Activated CD8-positive, alpha-beta memory T cell treated with anti-CD3 and anti-CD28 coated beads for 1 hour (primary cell): ENCODE data around the gene SLC5A6.
"Not testable (repeated sequence)": the region's sequence is repeated elsewhere in the genome, so short reads cannot be mapped to it uniquely, and the experiment has no call there.

Experiments
- DNase-seq, 2 donors: peaks; one replicate each; pipeline ENCODE4 v3.0.0-alpha.2; 2020; ENCODE audit warnings: low read depth in 1 of 2; ENCODE audit errors: extremely low read depth in 1 of 2

SLC5A6 gene

DNA sequence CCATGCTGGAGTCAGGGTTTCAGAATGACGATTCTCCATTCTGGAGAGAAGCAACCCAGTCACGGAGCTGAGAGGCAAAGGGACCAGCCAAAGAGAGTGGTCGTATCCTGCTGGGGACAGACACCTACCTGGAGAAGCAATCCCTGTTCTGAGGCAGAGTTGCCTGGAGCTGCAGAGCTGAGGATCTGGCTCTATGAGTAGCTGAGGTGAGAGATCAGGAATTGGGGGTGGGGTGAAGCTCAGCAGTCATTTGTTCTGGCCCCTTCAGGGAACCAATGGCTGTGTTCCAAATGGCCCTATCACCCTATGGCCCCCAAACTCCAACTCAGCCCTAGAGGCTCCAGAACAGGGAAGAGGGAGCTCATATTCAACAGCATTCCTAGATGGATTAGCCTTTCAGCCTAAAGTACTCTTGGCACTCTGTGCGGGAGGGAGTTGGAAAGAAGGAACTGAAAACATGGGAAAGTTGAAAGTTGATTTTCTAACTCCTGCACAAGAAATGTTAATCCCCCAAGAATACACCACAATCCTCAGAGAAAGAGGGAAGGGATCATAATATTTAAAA lies 3.5 kb downstream of the SLC5A6 start:
- DNase-seq = no peak

DNA sequence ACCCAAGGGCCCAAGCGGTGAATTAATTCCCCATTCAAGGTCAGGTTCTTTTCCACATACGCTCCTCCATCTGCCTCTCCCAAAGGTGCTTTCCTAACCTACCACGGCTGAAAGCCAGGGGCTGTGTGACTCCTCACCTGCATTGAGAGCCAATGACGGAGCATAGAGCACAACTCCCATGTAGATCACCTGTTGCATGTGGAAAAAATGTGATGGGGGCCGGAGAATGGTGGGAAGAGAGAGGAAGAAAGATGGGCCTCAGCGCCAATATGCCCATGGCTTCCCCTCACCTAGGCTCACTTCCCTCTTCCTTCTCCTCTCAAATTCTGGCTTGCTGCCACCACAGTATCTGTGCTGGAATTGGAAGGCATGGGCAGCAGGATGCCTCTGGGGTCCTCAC lies 5.7 kb downstream of the SLC5A6 start:
- DNase-seq = no peak

- no peak for DNase-seq
These were observed 6.9 kb downstream of the SLC5A6 start for GRCh38 chr2:27205206-27205605.

DNA sequence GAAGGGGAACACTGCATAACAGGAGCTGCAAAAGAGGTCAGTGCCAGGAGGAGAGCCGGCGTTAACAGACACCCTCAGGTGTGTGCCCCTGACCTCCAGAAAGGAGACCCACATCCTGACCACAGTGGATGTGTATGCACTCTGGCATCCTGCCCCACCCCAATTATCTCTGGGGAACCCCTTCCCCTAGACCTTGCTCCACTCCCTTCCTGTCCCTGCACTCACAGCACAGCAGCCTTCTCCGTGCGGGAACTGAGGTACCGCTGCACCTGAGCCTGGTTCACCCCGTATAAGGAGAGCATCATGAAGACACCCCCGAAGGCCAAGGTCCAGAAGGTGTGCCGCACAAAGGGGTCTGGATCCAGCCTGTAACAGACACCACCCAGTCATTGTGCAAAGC lies 7.5 kb downstream of the SLC5A6 start:
- no peak for DNase-seq

DNA sequence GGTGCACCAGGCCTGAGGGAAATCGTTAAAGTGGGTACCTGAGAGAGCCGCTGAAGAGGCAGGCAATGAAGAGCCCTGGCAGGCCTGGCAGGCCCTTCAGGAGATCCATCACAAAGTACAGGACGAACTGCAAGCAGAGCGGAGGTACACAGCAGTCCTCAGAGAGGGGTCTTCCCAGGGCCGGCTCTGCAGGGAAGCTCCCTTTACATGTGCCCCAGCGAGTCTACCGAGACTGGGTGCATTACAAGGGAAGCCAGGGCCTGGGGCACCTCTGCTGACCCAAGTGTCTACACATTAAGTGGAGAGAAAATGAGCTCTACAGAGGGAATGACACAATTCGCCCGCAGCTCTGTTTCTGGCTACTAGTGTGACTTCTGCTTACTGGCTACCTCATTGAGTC lies 8.3 kb downstream of the SLC5A6 start:
- DNase-seq = no peak

DNA sequence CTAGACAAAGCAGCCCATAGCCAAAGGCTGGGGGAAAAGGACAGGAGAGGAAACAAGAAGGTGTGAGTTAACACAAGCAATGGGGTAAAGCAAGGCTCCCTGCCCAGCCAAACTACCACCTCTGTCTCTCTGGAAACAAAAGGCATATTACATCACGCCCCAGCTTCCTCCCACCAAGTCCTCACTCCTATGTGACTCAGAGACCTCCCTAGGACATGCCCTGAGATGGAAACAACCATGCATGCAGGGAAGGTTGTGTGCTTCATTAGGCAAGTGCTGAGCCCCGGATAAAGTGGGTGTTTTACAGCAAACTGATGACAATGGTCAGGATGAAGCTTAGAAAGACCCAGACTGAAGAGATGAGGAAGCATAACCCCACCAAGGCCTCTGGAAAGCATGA lies 9.2 kb downstream of the SLC5A6 start:
- DNase-seq = no peak

- DNase-seq = no peak
These were observed 10.4 kb downstream of the SLC5A6 start for GRCh38 chr2:27201675-27202074.

DNA sequence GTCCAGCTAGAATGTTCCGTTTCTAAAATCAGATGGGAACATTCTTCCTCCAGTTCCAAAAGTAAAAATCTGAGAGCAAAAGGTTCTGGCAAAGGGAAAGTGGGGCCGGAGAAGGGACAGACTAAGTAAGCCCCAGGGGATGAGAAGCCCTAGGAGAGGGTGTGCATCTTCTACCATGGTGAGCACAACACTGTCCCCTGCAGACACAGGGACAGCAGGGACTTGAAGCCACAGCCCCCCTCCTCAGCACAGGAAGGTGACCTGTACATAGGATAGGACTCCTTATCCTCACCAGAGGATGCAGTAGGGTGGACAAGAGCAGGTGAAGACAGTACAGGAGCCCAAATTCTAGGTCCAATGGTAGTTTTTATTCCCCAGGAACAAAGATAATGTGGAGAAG lies 12.8 kb downstream of the SLC5A6 start:
- DNase-seq = no peak

DNA sequence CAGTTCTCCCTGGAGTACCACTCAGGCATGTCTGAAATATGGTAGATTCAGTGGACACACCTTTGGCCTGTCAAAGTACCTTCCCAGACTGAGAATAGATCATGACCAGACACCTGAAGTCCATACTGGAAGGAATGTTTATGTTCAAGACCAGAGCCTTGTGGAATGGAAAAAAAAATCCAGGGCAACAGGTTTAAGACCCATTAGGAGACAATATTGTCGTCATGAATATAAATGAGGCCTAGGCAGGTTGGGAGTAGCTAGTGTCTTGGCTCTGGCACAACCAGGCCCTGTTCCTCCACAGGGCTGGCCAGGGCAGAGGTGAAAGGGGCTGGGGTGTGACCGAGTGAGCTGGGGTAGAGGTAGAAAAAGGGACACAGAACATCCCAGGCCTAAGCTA lies 13.4 kb downstream of the SLC5A6 start:
- DNase-seq = no peak

DNA sequence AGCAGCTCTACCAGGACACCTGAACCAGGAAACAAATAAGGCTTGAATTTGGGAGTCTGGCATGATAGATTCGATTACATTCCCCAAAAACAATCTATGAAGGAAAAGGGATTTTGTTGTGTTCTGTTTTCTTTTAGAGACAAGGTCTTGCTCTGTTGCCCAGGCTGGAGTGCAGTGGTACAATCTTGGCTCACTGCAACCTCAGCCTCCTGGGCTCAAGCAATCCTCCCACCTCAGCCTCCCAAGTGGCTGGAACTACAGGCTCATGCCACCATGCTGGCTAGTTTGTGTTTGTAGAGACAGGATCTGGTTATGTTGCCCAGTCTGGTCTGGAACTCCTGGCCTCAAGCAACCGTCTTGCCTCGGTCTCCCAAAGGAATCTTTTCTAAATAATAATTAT lies 14.0 kb downstream of the SLC5A6 start:
- DNase-seq = not testable (repeated sequence)

DNA sequence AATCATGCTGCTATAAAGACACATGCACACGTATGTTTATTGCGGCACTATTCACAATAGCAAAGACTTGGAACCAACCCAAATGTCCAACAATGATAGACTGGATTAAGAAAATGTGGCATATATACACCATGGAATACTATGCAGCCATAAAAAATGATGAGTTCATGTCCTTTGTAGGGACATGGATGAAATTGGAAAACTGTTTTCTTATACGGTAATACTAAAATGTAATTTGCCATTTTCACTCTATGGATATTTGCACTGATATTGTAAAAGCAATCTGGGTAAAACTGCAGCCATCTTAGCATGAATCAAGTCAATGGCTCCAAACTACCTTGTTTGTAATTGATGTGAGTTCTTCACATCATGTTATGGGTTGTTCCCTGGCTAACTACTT lies 16.3 kb downstream of the SLC5A6 start:
- not testable (repeated sequence) for DNase-seq

DNA sequence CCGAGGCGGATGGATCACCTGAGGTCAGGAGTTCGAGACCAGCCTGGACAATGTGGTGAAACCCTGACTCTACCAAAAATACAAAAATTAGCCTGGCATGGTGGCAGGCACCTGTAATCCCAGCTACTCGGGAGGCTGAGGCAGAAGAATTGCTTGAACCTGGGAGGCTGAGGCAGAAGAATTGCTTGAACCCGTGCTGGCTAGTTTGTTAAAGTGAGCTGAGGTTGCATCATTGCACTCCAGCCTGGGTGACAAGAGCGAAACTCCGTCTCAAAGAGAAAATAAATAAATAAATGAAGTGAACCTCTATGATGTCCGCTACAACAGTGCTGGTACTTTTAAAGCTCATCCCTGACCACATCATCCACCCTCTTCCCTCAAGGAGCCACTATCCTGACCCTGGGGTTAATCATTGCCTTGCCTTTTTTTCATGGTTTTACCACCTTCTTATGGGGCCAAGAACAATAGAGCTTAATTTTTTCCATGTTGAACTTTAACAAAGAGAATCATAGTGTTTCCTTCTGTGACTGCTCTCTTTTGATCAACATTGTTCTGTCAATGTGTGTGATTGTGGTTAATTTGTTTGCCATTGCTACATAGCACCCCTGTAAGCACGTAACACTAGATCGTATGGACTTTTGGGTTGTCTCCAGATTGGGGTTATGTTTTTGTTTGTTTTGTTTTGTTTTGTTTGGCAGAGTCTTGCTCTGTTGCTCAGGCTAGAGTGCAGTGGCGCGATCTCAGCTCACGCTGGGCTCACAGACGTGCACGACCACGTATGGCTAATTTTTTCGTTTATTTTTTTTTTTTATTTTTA lies 17.3 kb downstream of the SLC5A6 start:
- DNase-seq = no peak

DNA sequence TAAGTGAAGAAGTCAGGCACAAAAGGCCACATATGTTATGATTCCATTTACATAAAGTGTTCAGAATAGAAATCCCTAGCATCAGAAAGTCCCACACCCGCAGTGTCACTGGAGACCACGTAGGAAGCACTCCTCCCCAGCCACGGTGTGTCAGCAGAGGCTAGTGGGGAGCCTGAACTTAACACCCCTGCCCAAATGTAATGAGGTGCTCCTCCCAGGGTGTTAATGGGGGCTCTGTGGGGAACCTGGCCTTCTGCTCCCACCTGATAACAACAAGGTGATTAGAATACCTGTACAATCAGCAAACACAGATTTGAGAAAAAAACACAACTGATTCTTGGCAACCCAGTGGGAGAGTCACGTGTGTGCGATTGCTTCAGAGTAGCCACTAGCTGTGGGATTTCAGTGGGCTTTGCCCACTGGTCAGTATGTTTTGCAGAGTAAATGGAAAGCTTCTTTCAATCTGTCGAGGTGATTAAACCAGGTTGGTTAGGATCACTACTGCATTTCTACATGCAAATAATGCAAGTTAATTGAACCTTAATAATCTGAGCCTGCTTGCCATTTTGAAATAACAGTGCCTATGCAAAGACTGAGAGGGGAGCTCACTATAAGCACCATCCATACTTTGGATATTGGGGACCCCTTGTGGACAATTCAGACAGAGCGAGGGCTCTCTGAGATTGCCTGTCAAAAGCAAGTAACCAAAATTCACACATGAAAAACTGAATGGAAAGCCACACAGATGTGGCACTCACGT lies 20.8 kb downstream of the SLC5A6 start:
- DNase-seq = peak in 1 of 2 donors; percentile 13

DNA sequence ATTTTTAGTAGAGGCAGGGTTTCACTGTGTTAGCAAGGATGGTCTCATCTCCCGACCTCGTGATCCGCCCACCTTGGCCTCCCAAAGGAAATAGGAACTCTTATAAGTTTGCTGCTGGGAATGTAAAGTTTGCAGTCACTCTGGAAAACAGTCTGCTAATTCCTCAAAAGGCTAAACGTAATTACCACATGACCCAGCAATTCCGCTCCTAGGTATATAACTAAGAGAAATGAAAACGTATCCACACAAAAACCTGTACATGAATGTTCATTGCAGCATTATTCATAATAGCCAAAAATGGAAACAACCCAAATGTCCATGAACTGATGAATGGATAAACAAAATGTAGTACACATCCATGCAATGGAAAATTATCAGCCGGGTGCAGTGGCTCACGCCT lies 22.1 kb downstream of the SLC5A6 start:
- DNase-seq = no peak

DNA sequence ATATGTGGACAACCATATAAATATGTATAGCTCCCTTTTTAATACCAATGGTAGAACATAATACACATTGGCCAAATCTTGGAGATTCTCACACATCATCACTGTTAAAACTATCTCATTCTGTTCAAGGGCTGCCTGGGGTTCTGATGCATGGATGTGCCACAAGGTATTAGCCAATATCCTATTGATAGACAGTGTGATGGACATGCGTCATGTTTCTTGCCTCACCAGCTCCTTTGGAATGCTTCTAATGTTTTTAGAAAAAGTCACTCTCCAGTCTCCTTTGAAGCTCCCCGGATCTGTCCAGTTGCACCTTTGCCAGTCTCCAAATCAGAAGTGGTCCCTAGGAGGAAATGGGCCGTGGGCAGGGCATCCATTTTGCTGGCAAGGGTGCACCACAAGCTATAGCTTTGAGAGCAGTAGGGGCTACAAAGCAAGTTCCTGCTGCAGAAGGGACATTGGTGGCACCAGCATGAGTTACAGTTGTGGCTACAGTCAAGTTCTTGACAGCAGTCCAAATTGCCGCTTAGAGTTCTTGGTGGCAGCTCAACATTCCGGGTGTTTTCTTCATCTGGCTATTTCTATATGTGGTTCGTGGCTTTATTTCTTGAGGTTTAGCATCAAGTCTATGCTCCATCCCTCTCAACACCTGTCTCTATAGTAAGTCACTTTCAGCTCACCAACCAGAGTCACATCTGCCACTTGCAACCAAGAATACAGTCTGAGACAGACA lies 25.3 kb downstream of the SLC5A6 start:
- no peak for DNase-seq

DNA sequence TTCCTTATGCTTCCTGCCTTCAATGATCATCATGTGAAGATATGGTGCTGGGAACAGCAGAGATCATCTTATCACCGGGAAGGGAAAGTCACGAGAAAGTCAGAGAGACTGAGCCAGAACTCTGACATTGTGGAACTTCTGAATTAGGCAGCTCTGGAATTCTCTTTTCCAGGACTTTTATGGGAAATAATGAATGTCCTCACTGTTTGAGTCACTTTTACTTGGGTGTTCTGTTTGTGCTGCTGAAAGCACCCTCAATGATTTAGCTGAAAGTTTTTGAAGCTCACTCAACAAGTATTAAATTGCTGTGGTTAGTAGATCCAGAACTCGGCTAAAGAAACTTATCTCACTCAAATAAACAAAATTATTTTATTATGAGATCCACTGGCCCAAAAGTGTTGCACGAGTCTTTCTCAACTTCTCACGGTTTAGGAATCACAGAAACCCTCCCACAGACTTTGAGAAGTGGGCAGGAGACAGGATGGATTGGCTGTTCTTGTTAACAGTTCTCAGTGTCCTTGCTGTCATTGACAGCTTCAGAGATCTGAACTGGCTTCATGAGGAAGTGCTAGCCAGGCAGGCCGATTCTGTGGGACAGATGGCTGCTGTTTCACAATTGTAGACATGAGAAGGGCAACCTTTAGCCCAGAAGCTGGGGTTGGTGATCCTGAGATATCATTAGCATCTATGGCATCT lies 26.6 kb downstream of the SLC5A6 start:
- no peak for DNase-seq

DNA sequence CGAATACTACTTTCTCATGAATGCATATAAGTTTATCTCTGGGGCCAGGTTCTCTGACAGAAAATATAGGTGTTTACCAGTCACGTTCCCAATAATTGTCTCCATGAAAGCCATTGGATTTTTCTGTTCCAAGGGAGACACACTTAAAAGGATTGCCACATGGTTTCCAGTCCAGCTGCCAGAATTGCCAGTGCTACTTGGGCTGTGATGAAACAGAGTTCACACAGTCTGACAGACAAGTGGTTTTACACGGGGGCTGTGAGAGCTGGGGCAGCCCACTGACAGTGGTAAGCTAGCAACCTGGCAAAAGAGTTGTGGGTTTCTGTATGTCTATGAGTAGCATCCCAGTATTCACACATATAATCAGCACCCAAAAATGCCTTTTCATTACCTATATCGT lies 28.0 kb downstream of the SLC5A6 start:
- DNase-seq = no peak

DNA sequence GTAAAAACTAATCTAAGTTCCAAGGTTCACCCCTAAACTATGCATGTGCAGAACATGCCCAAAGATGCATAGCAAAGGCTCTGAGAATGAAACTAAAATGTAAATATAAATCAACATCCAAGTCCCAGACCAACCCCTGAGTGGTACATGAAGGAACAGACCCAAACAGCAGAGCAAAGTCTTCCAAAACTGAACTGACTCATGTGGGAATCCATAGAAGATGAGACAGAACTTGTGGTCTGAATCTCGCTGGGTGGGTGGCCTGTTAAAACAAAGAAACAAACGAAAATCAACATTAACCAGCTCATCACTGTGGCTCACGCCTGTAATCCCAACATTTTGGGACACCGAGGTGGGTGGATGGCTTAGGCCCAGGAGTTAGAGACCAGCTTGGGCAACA lies 29.7 kb downstream of the SLC5A6 start:
- no peak for DNase-seq

- no peak for DNase-seq
These were observed 32.6 kb downstream of the SLC5A6 start for GRCh38 chr2:27179344-27180000.

DNA sequence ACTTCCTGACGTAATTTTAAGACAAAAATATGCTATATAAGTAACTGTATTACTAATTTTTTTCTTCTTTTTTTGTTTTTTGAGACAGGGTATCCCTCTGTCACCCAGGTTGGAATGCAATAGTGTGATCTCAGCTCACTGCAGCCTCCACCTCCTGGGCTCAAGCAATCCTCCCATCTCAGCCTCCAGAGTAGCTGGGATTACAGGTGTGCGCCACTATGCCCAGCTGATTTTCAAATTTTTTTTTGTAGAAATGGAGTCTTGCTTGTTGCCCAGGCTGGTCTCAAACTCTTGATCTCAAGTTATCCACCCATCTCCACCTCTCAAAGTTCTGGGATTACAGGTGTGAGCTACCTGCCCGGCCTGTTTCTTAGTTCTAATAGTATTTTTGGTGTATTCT lies 33.6 kb downstream of the SLC5A6 start:
- no peak for DNase-seq
